GM19395 (cell line): ENCODE measurements around the gene ABCA2.
A peak's percentile ranks its signal among the peaks of the same experiment; 100 is the strongest.

Experiments used
- ATAC-seq: cut with Tn5 transposase; IDR thresholded peaks from one replicate; pipeline ENCODE4 v1.9.1; 2021; ENCODE audit warnings: mild to moderate bottlenecking, moderate library complexity; ENCODE audit not compliant: unreplicated experiment

ABCA2 gene

DNA sequence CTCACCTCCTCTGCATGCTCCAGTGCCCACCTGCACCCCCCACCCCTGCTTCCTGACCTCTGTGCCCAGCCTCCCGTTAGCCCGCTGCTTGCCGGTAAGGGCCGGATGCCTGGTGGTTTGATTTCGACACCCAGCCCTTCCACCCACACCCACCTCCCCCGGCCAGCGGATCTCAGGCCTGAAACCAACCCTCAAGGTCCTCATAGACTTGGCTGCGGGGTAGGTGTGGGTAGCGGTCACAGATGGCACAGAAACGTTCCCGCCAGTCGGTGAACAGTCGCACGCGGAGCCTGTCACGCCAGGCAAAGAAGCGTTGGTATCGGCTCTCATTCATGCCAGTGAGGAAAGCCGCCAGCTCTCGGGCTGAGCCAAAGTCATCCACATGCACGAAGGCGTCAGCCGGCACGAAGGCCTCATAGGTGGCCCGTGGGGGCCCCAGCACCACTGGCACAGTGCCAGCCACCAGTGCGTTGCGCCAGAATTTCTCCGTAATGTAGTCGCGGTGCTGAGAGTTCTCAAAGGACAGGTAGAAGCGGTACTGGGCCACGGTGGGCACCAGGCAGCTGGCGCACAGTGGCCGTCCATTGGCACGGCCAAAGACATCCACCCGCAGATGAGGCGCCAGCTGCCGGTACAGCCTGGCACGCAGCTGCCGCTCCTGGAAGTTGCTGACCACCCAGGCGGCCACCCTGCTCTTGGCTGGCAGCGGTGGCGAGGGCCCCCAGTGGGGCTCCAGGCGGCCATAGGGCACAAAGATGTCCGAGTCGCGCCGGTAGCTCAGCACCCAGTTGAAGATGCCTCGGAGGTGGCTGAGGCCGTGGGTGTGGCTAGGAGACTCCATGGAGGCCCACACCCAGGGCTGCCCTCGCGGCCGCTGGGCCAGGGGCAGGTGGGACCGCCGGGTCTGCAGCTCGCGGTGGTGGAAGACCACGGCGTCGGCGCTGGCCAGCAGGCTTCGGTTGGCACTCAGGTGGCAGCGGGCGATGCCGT is 2.8 kb upstream of the ABCA2 start:
- no peak for ATAC-seq

DNA sequence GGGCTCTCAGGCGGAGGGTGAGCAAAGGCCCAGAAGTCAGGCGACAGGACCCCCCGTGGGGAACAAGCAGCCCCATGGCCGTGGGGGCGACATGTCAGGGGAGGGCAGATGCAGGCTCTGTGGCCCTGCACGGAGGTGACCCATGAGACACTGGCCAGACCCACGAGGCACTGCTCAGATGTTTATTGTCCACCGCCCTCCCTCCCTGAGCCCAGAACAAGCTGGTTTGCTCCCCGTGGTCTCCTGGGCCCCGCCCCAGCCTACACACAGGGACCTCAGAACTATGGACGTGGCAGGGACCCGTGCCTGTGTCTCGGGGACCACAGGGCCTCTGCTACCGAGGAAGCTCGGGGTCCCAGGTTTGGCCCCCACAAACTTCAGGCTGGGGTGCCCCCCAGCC is 2.0 kb upstream of the ABCA2 start:
- no peak for ATAC-seq

DNA sequence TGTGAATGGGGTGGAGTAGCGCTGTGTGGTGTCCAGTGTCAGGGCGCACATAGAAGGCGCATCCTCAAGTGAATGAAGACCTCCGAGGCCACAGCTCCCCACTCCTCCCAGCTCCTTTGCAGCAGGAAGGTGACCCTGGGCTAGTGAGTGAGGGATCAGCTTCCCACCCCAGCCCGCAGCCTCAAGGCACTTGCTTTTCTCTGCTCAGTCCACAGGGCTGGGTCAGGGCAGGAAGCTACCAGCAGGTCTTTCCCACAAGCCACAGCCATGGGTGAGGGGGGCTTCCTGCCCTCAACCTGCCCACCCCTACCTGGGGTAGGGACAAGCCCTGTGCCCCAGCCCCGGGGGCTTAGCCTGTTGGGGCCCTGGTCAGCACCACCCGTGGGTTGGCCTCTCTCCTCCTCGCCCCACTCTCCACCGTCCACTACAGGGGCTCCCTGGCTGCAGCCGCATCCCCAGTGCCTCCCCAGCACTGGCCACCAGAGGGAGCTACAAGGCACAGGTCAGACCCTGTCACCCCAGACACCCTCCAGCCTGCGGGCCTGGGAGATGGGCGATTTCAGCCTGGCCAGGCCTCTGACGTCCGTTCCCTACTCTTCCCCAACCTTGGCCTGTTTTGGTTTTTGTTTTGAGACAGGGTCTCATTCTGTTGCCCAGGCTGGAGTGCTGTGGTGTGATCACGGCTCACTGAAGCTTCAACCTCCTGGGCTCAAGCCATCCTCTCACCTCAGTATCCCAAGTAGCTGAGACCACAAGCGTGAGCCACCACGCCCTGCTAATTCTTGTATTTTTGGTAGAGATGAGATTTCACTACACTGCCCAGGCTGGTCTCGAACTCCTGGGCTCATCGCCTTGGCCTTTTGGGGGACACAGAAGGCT is 1.3 kb upstream of the ABCA2 start:
- ATAC-seq: peak; percentile 53

DNA sequence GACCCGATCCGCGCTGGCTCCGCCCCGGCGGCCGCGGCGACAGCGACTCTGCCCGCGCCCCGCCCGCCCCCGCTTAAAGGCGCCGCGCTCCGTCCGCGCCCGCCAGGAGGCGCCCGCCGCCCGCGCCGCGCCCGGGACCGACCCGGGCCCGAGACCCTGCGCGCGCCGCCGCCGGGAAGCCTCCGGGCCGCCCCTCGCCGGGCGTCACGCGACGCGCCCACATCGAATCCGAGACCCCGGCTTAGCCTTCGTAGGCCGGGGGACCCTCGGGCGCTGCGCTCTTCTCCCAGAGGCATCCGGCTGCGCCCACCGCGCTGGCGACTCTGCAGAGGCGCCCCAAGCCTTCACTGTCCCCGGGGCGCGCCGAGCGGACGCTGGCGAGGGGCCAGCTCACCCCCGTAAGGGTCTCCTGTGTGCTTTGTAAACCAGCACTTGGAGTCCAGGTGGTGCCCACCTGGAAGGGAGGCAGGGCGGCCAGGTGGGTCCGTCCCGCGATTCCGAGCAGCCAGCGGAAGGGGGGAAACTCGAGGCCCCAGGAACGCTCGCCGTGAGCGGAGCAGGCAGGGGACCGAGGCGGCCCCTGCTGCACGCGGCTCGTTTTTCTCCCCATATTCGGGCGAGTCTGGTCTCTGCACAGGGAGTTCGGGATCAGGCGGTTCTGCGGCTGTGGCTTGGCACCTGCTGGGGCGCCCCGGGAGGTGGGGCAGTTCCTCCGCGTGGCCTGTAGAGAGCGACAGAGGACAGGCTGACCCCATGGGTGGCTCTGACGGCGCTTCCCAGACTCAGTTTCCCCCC is 423 bp upstream of the ABCA2 start:
- no peak for ATAC-seq

DNA sequence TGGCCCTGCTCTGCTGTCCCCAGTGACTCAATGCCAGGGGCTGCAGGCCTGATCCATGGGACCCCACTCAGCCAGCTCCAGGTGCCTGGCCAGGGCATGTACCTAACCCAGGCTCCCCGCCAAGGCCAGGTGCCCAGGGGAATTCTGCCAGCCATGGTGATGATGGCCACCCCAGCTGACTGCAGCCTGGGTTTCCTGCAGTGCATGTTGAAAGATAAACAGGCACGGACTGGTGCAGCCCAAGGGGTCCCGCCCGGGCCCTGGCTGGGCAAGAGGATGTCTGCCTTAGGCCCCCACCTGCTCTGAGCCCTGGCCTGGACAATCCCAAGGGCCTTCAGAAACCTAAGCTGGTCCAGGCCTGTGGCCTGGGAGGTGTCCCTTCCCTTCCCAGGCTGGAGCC is 1.2 kb downstream of the ABCA2 start:
- ATAC-seq: no peak

DNA sequence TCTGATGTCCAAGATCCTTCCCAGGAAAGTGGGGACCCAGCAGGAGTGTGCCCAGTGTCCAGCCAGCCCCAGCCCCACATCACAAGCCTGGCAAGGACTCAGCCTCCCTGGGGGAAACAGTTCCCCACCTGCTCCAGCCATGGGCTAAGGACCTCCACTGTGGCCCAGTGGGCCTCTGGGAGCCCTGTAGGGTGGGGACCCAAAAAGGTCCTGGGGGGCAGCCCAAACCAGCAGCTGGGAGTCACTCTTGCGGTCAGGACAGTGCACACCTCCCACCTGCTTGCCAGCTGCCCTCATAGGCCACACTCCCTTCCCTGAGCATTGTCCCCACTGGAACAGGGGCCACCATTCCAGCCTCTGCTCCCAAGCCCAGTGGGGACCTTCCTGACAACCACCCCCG is 1.7 kb downstream of the ABCA2 start:
- no peak for ATAC-seq

DNA sequence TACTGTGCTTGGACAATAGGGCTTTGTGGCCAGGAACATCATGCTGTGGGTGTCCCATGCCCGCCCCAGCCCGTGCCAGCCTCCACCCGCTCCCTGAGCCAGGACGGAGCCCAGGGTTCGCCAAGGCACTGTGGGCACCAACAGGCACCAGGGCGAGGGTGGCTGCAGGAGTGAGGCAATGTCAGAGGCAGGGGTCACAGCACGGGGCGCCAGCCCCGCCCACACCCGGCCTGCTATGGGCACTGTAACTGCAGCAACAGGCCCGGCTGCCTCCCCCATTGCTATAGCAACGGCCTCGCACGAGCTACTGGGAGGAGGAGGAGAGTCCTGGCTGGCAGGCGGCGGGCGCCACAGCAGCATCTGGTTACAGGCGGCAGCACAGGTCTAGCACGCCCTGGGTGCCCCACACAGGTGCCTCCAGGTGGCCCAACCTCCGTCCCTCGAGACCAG is 2.5 kb downstream of the ABCA2 start:
- ATAC-seq: no peak

DNA sequence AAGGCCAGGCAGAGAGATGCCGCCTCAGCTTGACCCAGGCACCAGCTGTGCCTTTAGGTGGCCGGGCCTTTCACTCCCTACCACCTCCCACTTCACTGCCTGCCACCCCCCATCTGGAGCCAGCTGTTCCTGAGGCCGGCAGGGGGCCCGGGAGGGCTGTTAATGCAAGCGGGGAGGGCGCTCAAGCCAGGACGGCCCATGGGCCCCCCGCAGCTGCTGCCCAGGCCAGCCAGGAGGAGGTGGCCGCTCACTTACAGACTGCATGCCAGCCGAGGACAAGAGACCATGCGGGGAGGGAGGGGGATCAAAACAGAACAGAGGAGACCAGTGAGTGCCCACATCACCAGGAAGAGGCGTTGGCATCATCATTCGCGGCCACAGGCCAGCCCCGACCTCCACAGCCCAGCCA is 4.5 kb downstream of the ABCA2 start:
- no peak for ATAC-seq

DNA sequence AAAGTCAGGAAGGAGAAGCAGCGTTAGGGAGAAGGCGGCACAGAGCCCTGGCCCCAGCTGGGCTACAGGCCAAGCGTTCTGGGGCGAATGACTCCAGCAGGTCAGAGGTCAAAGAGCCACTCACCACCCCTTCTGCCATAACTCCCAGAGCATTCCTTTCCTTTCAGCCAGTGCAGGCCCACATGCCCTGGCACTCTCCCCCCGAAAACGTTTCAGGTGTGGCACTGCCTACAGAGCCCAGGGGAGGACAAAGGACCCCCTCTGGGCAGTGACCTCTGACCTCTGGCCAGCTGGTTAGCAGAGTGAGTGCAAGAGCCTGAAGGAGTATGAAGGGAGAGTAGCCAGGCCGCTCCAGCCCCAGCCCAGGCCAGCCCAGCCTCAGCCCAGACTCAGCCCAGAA is 4.9 kb downstream of the ABCA2 start:
- no peak for ATAC-seq

DNA sequence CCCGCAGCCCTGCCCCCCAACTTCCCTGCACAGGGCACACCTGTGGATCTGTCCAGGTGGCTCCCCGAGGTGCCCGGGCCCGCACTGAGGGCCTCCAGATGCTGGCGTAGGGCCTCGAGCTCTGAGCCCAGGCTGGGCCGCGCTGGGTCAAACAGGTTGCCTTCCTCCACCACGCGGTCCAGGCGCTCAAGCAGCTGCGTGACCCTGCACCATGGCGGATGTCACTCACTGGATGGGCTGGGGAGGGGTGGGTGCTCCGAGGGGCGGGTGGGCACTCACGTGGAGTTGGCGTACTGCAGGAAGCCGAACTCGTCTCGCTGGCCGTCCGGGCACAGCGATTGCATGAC is 5.4 kb downstream of the ABCA2 start:
- ATAC-seq: no peak

DNA sequence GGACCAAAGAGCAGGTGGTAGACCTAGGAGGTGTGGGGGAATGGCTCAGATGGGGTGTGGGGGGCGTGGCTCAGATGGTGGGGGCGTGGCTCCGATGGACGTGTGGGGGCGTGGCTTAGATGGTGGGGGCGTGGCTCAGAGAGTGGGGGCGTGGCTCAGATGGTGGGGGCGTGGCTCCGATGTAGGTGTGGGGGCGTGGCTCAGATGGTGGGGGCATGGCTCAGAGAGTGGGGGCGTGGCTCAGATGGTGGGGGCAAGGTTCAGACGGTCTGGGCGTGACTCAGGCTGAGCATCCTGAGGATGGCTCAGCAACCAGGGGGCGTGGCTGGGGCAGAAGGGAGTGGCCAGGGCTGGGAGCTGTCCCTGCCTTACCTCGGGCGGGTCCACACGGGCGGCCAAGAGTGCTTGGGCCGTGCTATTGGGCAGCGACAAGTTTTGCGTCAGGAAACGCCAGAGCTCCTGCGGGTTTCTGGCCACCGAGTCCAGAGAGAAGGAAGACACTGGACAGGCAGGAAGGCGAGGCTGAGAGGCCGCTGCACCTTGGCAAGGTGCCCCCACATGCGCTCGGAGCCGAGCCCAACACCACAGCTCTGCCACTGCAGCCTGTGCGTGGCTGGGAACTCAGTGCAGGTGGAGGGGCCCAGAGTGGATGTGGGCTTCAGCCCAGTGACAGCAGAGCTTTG is 5.9 kb downstream of the ABCA2 start:
- ATAC-seq: no peak

DNA sequence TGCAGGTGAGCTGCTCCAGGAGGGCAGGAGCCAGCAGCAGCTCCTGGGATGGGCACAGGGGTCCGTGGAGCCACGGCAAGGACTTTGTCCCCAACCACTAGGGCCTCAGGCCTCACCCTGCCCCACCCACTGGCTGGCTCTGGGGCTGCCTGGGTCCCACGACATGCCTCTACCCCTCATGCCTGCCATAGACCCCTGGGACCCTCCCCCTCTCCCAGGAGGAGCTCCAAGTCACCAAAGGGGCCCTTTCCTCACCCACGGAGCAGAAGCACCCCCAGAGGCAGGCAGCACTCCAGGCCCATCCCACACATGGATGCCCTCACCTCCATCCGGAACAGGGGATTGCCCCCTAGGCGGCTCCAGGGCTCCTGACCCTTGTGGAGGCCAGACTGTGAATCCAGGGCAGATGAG is 6.5 kb downstream of the ABCA2 start:
- ATAC-seq: no peak

DNA sequence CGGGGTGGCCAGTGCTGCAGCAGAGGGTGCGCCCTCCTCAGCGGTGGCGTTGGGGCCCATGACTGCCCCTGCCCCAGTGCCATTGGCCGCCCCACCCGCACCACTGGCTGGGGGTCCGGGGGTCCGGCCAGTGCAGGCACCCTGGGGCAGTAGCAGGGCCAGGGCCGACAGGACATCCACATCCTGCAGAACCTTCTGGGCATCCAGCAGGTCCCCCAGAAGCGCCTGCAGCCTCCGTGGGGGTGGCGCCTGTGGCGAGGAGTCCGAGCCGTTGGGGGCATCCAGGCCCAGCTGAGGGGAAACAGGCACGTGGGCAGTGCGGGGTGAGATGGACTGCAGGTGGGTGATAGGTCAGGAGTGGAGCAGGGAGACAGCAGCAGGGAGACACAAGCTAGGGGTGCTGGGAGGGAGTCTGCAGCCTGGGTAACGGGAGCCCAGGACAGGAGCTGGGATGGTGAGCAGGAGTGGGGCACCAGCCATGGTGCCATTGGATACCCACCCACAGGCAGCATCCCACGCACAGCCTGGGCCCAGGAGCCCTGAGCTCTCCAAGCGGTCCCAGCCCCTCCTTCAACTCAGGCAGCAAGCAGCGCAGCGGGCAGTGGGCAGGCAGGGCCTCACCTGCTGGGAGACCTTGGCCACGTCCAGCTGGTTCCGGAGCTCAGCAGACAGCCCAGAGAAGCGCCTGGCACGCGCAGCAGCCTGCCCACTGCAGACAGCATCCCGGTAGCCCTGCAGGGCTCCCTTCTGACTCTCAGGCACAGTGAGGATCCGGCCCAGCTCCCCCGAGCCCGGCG is 7.1 kb downstream of the ABCA2 start:
- ATAC-seq: no peak

DNA sequence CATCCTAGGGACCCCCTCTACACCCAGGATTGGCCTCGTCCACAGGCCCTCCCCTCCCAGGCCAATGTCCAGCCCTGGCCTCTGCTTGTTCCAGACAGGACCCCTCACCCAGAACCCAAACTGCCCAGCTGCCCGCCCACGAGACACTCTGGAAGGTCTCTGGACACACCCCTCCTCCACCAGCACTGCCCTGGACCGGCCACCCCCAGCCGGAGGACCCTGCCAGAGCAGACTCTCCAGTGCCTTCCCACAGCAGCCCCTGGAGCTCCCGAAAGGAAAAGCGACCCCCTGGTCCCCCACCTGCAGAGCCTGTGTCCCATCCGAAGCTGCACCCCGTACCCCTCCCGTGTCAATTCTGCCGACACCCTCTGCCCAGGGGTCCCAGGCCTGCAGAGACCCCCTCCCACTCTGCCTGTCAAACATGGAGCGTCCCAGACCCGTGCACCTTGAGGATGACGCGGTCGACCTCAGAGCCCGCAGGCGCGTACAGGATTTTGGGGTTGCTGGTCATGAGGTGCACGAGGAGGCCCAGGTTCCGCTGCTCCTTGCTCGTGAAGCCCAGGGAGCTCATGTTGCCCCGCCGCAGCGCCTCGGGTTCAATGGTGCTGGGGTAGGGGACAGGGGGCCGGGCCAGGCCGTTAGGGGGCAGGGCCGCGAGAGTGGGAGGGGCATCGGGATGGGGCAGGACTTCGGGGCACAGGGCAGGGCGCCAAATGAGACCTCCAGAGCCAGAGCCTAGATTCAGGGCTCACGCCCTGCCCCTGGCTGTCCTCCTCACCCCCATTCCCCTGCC is 8.0 kb downstream of the ABCA2 start:
- no peak for ATAC-seq

DNA sequence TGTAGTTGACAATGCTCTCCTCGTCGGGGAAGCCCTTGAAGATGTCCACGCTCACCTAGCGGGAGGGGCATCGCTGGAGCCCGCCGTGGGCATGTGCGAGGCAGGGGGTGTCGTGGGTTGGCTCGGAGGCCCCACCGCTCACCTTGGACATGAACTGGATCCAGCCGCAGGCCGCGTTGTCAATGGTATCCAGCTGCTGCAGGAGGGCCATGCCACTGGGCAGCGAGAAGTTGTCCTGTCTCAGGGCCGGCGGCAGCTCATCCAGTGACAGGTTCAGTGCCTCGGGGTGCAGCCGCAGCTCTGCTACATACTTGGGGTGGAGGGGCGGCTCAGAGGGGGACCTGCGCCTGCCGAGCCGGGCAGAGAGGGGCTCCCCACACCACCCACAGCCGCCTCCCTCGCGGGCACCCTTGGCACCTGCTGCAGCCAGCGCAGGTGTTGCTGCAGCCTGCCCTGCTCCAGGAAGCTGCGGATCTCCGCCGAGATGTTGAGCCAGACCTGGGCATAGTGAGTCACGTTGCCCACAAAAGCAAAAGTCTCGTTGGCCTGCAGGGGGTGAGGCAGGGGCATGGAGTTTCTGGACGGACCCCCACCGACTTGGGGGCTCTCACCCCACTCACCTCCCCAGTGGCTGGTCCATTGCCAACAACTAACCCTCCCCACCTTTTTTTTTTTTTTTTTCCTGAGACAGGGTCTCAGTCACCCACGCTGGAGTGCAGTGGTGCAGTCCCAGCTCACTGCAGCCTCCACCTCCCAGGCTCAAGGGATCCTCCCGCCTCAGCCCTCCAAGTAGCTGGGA is 9.1 kb downstream of the ABCA2 start:
- no peak for ATAC-seq

DNA sequence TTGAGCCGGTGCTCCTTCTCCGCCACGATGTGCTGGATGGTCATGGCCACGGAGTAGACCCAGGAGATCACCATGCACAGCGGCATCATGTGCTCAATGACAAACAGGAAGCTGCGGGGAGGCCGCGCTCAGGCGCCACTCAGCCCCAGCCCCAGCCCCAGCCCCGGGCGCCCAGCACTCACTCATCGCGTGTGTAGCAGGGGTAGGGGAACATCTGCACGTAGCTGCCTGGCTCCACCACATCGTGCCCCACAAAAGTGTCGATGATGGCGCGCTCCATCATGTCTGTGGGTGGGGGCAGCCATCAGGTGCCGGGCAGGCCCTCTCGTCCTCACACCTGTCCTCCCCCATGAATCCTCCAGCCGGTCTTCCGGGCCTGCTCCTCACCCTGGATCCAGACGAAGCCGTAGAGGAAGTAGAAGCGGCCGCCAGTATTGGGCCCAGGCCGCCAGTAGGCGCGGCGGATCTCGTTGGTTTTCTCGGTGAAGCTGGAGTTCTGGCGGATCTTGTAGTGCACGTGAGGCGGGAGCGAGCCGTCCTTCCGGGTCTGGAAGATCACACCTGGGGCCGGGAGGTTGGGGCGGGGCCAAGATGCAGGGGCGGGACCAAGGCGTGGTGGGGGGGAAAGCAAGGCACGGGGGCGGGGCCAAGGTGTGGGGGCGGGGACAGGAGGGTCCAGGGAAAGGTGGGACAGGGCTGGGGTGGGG is 10.1 kb downstream of the ABCA2 start:
- ATAC-seq: no peak

DNA sequence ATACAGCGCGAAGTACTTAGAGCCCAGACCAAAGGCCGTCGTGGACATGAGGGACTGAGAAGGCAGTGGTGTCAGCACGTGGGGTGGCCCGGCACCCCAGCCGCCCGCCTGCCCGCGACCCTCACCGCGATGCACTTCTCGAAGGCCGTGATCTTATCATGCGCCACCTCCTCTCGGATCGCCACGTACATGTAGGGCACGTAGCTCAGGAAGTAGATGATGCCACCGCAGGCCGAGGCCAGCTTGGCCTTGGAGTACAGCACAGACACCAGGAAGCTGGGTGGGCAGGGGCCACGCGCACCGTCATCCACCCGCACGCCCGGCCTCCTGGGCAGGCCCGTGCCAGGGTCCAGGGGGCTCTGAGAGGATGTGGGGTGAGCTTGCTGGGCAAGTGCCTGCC is 11.0 kb downstream of the ABCA2 start:
- no peak for ATAC-seq
